Keratinocyte (primary cell): Measurements from ENCODE around the gene CFAP410. TPM values are rescaled to one million over a fixed set of nuclear protein-coding genes. Genes with fewer than 3 reads are reported as not detected.

Experiments used
- DNase-seq: peaks from one replicate; pipeline ENCODE4 v3.0.0-alpha.2; 2011; ENCODE audit warnings: low read depth, missing footprints, low spot score
- FAIRE-seq: peaks from 2 replicates; lab custom pipeline; 2011; peaks lifted over from hg19 to GRCh38; lab: Jason Lieb, UNC
- H2AFZ ChIP-seq: 2 replicates; pipeline ENCODE4 v1.6.0; 2012; ENCODE audit warnings: low read length, control low read depth, inconsistent platforms; ENCODE audit not compliant: control insufficient read depth
- H3K27ac ChIP-seq: 2 replicates; pipeline ENCODE4 v1.5.1; 2011; ENCODE audit warnings: low read length; ENCODE audit not compliant: control insufficient read depth, insufficient read depth
- H3K27me3 ChIP-seq: 3 replicates; pipeline ENCODE4 v1.6.0; 2011; ENCODE audit warnings: low read length; ENCODE audit not compliant: control insufficient read depth, insufficient read depth; ENCODE audit errors: extremely low read depth
- H3K36me3 ChIP-seq, 2 experiments: 2 replicates in 1 of 2; 3 replicates in 1 of 2; pipeline ENCODE4 v1.5.1; 2011; ENCODE audit warnings: low read length in 2 of 2, mild to moderate bottlenecking in 1 of 2; ENCODE audit not compliant: control insufficient read depth in 2 of 2, insufficient read depth in 2 of 2; ENCODE audit errors: extremely low read depth in 1 of 2
- H3K4me1 ChIP-seq: 3 replicates; pipeline ENCODE4 v1.5.1; 2011; ENCODE audit warnings: low read length; ENCODE audit not compliant: control insufficient read depth, insufficient read depth; ENCODE audit errors: extremely low read depth
- H3K4me2 ChIP-seq: 3 replicates; pipeline ENCODE4 v1.6.0; 2011; ENCODE audit warnings: low read depth, low read length; ENCODE audit not compliant: control insufficient read depth, insufficient read depth; ENCODE audit errors: extremely low read depth
- H3K4me3 ChIP-seq, 3 experiments: fragments of 200-600 bp in 1 of 3; sonication (generic) in 1 of 3; 2 replicates in 2 of 3; 3 replicates in 1 of 3; pipeline ENCODE4 v1.5.1; 2011 to 2016; ENCODE audit warnings: low read length in 3 of 3, mild to moderate bottlenecking in 3 of 3, control low read depth in 2 of 3, inconsistent platforms in 1 of 3, low read depth in 1 of 3, mixed read lengths in 1 of 3, mixed run types in 1 of 3, moderate library complexity in 1 of 3; ENCODE audit not compliant: control insufficient read depth in 2 of 3, insufficient read depth in 2 of 3; ENCODE audit errors: extremely low read depth in 1 of 3
- H3K79me2 ChIP-seq: 2 replicates; pipeline ENCODE4 v1.6.0; 2012; ENCODE audit warnings: low read length; ENCODE audit not compliant: control insufficient read depth, insufficient read depth
- H3K9ac ChIP-seq: 3 replicates; pipeline ENCODE4 v1.6.0; 2011; ENCODE audit warnings: low read length; ENCODE audit not compliant: control insufficient read depth, insufficient read depth; ENCODE audit errors: extremely low read depth
- H3K9me1 ChIP-seq: 3 replicates; pipeline ENCODE4 v1.6.0; 2011; ENCODE audit warnings: low read length; ENCODE audit not compliant: control insufficient read depth, insufficient read depth; ENCODE audit errors: extremely low read depth
- H3K9me3 ChIP-seq: 2 replicates; pipeline ENCODE4 v1.5.1; 2012; ENCODE audit warnings: low read depth, low read length; ENCODE audit not compliant: control insufficient read depth
- H4K20me1 ChIP-seq: 3 replicates; pipeline ENCODE4 v1.6.0; 2011; ENCODE audit warnings: low read length; ENCODE audit not compliant: control insufficient read depth, insufficient read depth; ENCODE audit errors: extremely low read depth
- CTCF ChIP-seq, 3 experiments: IDR thresholded peaks in 1 of 3; conservative IDR thresholded peaks in 1 of 3; optimal IDR thresholded peaks in 1 of 3; 2 replicates in 2 of 3; 3 replicates in 1 of 3; pipeline versions ENCODE3 to v1.5.1; 2011; ENCODE audit warnings: low read length in 3 of 3, mild to moderate bottlenecking in 3 of 3, moderate library complexity in 2 of 3, control low read depth in 1 of 3, inconsistent platforms in 1 of 3; ENCODE audit not compliant: insufficient read depth in 2 of 3; ENCODE audit errors: extremely low read depth in 1 of 3
- EZH2 ChIP-seq: IDR thresholded peaks from one replicate; pipeline ENCODE4 v1.6.1; 2012; ENCODE audit warnings: inconsistent platforms, mild to moderate bottlenecking, low read length, moderate library complexity
- dilution Hi-C: fragments of 300-500 bp; cut with MboI; formaldehyde crosslinking; loops from one replicate; pipeline ENCODE4 v1.7.0; 2020; ENCODE audit warnings: low sequenced_read_pairs; ENCODE audit not compliant: extremely low pct_ligation_motif_present
- polyA plus RNA-seq, 5 experiments: library from polyadenylated mRNA; depleted of rRNA in 3 of 5; stranded (reverse) in 3 of 5; stranded (forward) in 1 of 5; unstranded in 1 of 5; fragments of >200 nt; gene quantifications; 1 replicate in 1 of 5; 2 replicates in 3 of 5; 3 replicates in 1 of 5; pipeline versions ENCODE4 v1.2.1 to v1.2.3, GENCODE V29; 2011 to 2012; ENCODE audit warnings: missing spikeins in 2 of 5, low read depth in 1 of 5, low replicate concordance in 1 of 5

The CFAP410 gene
- polyA plus RNA-seq, 1 donor (not counting 4 experiments of a cell fraction or from before 2014, with no cell fraction given), result 2.2 TPM

GRCh38 chr21:44317871-44318270 is 21.3 kb downstream of the CFAP410 start:
- Histone ChIP-seq H3K9me1 (no peaks in the 10 kb centered on the region), H3K4me3 (no peak overlapping the region), H3K79me2 (no peaks in the 10 kb centered on the region), H3K27ac (no peak overlapping the region), H4K20me1 (no peaks in the 10 kb centered on the region), H3K9me3 (no peaks in the 10 kb centered on the region), H3K4me1 (peaks cover 3% of the 10 kb centered on the region), H2AFZ (no peak overlapping the region), H3K4me2 (no peak overlapping the region), H3K36me3 (peaks cover 19 to 38% of the 10 kb centered on the region in 2 experiments), H3K9ac (no peak overlapping the region), H3K27me3 (no peaks in the 10 kb centered on the region)
- FAIRE-seq (no peak), DNase-seq (no peak)
- TF ChIP-seq EZH2, result no peak
- no peak for TF ChIP-seq CTCF (optimal IDR thresholded peaks at IDR 0.05 in 1 of 3, IDR thresholded peaks at IDR 0.05 in 1 of 3, conservative IDR thresholded peaks at IDR 0.05 in 1 of 3; ENCODE audit: extremely low read depth in 1 of 3, insufficient read depth in 2 of 3, low read length in 3 of 3)
- dilution Hi-C loops, result no loop called here

- no peak overlapping the region for H3K27ac ChIP-seq
- H4K20me1 ChIP-seq, result no peaks in the 10 kb centered on the region
- H2AFZ ChIP-seq, result no peak overlapping the region
- peaks cover 18 to 37% of the 10 kb centered on the region in 2 experiments for H3K36me3 ChIP-seq
- H3K9me1 ChIP-seq, result no peaks in the 10 kb centered on the region
- no peaks in the 10 kb centered on the region for H3K79me2 ChIP-seq
- DNase-seq (no peak), FAIRE-seq (no peak)
- no peak overlapping the region for H3K9ac ChIP-seq
- H3K27me3 ChIP-seq, result no peaks in the 10 kb centered on the region
- TF ChIP-seq CTCF (optimal IDR thresholded peaks at IDR 0.05 in 1 of 3, IDR thresholded peaks at IDR 0.05 in 1 of 3, conservative IDR thresholded peaks at IDR 0.05 in 1 of 3; ENCODE audit: extremely low read depth in 1 of 3, insufficient read depth in 2 of 3, low read length in 3 of 3), result no peak
- no peak for TF ChIP-seq EZH2
- dilution Hi-C loops, result no loop called here
- H3K4me3 ChIP-seq, result no peak overlapping the region
- H3K9me3 ChIP-seq, result no peaks in the 10 kb centered on the region
- no peak overlapping the region for H3K4me2 ChIP-seq
- peaks cover 3% of the 10 kb centered on the region for H3K4me1 ChIP-seq
Measured at GRCh38 chr21:44317241-44317782, 21.9 kb downstream of the CFAP410 start.
